GM13976 (cell line): ENCODE measurements around the gene SRRD.

ENCODE experiments used
- DNase-seq: peaks from one replicate; pipeline ENCODE4 v3.0.0; 2012; ENCODE audit warnings: low spot score
- CTCF ChIP-seq: IDR thresholded peaks from 2 replicates; pipeline ENCODE4 v1.5.1; 2012; ENCODE audit warnings: borderline replicate concordance, mild to moderate bottlenecking; ENCODE audit not compliant: insufficient read depth; ENCODE audit errors: extremely low read depth, missing control alignments, control extremely low read depth
- in situ Hi-C: fragments of 300-500 bp; cut with MboI; formaldehyde crosslinking; loops from one replicate; pipeline ENCODE4 v1.12.0; 2022; ENCODE audit warnings: low sequenced_read_pairs, mixed read lengths, inconsistent platforms; ENCODE audit not compliant: unreplicated experiment

Gene SRRD

DNA sequence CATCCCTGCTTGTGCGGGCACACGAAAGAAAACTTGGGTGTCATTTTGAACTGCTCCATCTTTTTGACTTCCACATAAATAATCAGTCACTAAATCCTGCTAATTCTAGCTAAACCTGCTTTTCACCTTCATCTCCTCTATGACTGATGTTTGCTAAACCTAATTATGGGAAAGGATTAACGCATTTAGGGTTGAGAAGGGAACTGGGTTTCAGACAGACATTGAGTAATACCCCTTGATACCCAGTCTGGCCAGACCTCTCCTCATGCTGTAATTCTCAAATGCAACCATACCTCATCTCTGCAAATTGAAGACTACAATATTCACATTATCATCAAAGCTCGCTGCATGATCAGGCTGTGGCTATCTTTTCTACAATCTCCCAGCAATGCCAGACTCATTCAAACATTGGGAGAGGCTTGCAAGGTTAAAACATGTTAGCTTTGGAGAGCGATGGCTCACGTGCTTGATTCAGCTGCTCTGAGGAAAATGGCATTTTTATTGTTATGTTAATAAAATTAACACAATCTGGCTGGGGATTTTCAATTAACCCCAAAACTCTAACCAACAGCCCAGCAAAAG lies 2.5 kb upstream of the SRRD start:
- DNase-seq: no peak
- in situ Hi-C loops: no loop called here
- no peak for TF ChIP-seq CTCF

- no peak for DNase-seq
- no peak for TF ChIP-seq CTCF
- in situ Hi-C loops: no loop called here
These were observed 2.0 kb upstream of the SRRD start for GRCh38 chr22:26481694-26482093.

- in situ Hi-C loops: no loop called here
- DNase-seq: no peak
- no peak for TF ChIP-seq CTCF
These were observed 1.5 kb upstream of the SRRD start for GRCh38 chr22:26482161-26482560.

- in situ Hi-C loops: no loop called here
- no peak for DNase-seq
These were observed 636 bp upstream of the SRRD start for GRCh38 chr22:26483043-26483438.

DNA sequence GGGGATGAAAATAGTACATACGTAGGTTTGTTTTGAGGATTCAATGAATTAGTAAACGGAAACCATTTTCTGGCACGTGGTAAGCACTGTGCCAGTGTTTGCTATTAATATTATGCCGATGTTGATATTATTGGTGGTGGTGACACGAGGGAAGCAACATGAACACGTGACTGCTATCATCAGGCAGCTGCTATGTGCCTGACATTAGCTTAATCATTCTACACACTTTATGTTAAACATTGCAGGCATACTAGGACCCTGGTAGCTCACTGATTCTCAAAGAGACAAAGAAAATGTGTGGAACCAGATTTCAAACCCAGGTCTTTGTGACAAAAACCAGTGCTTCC lies 656 bp downstream of the SRRD start:
- in situ Hi-C loops: no loop called here
- no peak for TF ChIP-seq CTCF

More at GRCh38 chr22:26483043-26483438, 636 bp upstream of the SRRD start:
- no peak for TF ChIP-seq CTCF

GRCh38 chr22:26485013-26485412 lies 1.3 kb downstream of the SRRD start:
- TF ChIP-seq CTCF: no peak
- in situ Hi-C loops: no loop called here
- no peak for DNase-seq

More for the DNA sequence above, 656 bp downstream of the SRRD start:
- DNase-seq: no peak
